RPMI7951 (cell line): Measurements from ENCODE around the gene AP1M1. TPM values are rescaled to one million over a fixed set of nuclear protein-coding genes. Genes with fewer than 3 reads are reported as not detected.
A peak's percentile ranks its signal among the peaks of the same experiment; 100 is the strongest.

Experiments
- DNase-seq: peaks from one replicate; pipeline ENCODE4 v3.0.0-alpha.2; 2012; ENCODE audit warnings: low read depth
- total RNA-seq: library from RNA; depleted of rRNA; stranded (reverse); fragments of >200 nt; shearing (Covaris generic); gene quantifications from 2 replicates; pipeline ENCODE4 v1.2.3, GENCODE V29; 2014

The AP1M1 gene
- total RNA-seq, 1 experiment from 2014 or later = 134 TPM

GRCh38 chr19:16232127-16232526 lies 34.4 kb downstream of the AP1M1 start:
- no peak for DNase-seq

DNA sequence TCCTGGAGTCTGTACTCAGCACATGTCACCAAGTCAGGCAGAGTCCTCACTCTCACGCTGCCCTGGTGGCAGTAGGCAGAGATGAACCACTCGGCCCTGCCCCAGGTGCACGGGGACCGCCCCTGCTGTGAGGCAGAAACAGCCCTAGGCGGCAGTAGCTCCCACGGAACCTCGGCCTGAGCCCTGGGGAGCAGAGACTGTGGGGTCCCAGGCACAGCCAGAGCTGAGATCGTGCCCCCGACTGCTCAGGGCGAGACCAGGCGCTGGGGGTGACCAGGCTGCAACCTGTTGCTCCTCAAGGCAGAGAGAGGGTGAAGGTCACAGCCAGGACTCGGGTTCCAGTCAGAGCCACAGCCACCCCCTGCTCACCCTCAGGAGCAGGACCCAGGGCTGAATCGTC lies 34.9 kb downstream of the AP1M1 start:
- no peak for DNase-seq

DNA sequence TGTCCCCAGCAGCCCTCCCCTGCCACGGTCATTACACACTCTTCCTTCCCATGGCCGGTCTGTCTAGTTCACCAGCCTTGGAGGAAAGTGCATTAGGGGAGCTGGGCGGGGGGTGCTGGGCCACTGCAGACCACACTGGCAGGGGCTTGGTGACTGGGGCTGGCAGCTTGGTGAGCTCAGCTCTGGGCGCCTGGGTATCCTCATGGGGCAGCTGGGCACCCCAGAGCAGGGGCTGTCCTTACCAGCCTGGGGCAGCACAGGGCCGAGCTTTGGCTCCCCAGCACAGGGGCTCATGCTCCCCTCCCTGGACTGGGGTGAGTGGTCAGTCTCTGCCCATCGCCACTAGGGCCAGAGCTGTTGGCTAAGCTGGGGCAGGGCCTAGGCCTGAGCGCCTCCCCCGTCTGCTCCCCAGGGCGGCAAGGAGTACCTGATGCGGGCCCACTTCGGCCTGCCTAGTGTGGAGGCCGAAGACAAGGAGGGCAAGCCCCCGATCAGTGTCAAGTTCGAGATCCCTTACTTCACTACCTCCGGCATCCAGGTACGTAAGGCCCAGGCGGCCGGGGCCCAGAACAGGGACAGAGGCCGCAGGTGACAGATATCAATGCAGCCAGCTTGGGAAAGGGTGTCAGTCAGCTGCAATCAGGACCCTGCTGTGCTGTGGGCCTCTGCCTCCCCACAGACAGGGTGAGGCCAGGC lies 35.5 kb downstream of the AP1M1 start:
- no peak for DNase-seq

DNA sequence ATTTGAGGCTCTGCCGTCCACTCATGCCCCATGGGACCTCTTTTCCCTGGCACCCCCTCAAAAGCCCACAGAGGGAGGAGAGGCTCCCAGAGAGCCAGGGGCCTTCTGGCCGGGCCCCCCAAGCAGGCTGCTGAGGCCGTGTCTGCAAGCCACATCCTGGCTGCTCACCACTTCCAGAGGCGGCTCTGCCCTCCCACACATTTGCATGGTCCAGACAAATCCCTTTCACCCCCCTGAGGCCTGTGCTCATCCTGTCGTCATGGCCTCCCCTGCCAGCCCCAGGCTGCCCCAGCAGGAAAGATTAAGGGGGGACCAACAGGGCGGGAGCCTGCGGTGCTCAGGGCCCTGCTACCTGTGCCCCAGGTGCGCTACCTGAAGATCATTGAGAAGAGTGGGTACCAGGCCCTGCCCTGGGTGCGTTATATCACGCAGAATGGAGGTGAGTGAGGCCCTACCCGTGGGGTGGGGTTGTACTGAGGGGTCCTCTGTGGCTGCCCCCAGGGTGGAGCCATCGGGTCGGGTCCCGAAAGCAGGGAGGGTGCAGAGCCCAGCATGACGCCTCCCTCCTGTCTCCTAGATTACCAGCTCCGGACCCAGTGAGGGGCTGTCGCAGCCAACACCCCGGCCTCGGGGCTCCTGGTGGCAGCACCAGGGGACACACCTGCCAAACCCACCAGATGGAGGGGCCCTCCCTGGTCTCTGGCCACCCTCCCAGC lies 36.3 kb downstream of the AP1M1 start:
- no peak for DNase-seq

- DNase-seq = no peak
Measured at GRCh38 chr19:16234552-16235445, 37.1 kb downstream of the AP1M1 start.

DNA sequence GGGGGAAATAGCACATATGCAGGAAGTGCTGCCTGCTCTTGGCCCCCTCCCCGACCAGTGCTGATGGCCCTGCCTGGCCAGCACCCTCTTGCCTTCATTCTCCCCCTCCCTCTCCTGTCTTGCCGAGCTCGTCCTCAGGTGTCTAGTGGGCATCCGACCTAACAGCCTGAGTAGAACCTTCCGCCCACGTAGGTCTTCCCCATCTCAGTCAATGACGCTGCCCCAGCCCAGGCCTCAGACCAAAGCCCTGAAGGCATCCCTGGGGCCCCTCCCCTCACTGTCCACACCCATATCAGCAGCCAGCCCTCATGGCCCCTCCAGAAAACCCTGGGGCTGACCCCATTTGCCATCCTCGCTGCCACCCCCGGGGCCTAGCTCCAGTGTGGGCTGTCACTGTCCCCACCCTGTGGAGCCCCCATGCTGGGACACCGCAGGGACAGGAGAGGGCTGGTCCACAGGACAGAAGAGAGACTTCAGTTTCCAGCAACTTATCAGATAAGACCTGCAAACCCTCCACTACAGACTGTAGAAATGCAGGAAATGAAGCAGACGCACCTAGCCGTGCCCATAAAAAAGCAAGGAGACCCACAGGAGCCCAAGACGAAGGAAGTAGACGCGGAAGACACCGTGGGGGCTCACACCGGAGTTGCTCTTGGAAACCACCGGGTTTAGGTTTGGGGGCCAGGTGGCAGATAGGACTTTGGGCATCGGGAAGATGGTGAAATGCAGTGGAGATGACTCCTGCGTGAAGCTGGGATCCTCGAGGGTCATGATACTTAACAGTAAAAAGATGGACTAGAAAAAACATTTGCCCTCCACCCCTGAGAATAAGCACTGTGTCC lies 38.3 kb downstream of the AP1M1 start:
- DNase-seq = no peak

DNA sequence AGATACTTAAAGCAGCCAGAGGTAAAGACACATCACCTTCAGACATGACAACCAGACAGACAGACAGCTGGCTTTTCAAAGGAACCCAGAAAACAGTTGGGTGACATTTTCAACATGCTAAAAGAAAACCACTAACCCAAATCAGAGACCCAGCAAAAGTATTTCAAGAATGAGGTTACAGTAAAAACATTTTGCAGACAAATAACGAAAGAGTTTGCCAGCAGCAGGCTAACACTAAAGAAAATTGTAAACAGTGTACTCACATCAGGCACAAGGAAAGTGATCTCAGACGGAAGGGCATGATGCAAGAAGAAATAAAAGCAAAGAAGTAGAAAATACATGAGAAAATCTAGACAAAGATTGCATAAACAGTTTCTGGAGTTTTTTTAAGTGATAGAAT lies 46.4 kb downstream of the AP1M1 start:
- DNase-seq = no peak

- DNase-seq = peak; percentile 70
Measured at GRCh38 chr19:16247353-16248182, 49.9 kb downstream of the AP1M1 start.

DNA sequence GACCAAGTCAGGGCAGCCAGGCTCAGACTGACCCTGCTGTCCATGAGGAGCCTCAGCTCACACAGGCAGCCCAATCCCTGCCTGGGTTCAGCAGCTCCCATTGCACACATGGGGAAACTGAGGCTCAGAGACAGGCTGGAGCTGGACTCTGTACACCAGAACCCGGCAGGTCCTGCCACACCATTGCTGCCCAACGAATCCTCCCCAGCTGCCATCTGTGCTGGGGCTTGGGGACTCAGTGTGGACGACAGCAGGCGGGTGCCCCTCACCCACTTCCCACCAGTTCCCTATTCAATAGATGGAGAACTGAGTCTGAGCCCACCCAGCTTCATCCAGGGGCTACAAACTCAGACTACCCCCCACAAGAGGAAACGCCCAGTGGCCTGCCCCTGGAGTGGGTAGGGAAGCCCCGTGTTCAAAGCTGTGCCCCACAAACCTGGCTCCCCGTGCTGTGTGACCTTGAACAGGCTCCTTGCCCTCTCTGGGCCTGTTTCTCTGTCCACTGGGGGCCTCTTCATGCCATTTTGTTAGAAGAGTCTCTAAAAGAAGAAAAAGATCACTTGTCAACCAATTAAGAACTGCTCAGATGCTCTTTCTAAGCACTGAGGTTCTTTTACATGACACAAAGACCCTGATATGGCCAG lies 50.8 kb downstream of the AP1M1 start:
- no peak for DNase-seq

- peak; percentile 49 for DNase-seq
Measured at GRCh38 chr19:16249826-16250404, 52.2 kb downstream of the AP1M1 start.

- no peak for DNase-seq
Measured at GRCh38 chr19:16252459-16253205, 54.9 kb downstream of the AP1M1 start.

- no peak for DNase-seq
Measured at GRCh38 chr19:16254851-16255408, 57.2 kb downstream of the AP1M1 start.

GRCh38 chr19:16257509-16258002 lies 59.8 kb downstream of the AP1M1 start:
- no peak for DNase-seq

- no peak for DNase-seq
Measured at GRCh38 chr19:16258440-16258903, 60.8 kb downstream of the AP1M1 start.

- DNase-seq = no peak
Measured at GRCh38 chr19:16259385-16260159, 61.9 kb downstream of the AP1M1 start.

DNA sequence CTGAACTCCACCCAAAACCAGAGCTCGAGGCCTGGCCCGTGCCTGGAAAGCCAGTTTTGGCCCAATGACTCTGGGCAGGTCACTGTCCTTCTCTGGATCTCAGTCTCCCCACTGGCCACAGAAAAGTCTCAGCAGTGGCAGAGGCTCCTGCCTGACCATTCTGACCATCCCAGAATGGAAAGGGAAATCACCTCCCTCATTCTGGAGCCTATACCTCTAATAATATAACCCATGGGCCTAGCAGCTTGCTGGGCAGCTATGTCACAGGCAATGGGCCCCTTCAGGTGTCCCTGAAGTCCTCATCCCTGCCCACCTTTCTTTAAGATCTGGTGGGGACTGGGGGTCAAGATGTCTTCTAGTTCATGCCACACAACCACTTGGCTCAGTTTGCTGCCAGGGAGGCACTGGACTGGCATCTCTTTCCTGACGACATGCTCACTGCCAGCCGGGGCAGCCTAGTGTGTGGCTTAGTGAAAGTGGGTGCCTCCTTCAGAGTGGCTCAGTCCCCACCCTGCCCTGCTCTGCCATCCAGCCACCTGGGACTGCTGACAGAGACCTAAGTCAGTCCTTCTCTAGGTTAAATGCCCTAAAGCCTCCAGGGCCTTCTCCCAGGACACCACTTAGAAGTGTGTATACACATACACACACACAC lies 62.6 kb downstream of the AP1M1 start:
- no peak for DNase-seq

DNA sequence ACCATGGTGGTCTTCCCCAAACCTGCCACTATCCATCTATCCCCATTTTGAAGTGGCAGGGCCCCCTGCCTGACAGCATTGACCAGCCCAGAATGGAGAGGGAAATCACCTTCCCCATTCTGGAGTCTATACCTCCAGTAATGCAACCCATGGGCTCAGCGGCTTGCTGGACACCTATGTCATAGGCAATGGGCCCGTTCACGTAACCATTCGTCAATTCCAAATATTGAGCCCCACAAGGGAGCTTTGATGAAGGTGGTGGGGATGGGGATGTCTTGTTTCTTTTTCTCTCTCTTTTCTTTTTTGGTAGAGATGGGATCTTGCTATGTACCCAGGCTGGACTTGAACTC lies 63.1 kb downstream of the AP1M1 start:
- DNase-seq = no peak
